Astrocyte of the spinal cord (primary cell): ENCODE results near the gene CLDN1.

ENCODE experiments used
- DNase-seq: peaks from one replicate; pipeline ENCODE4 v3.0.0; 2011; ENCODE audit warnings: low read depth, low spot score
- H3K4me3 ChIP-seq: 2 replicates; pipeline ENCODE4 v1.5.1; 2011; ENCODE audit warnings: low read depth, mild to moderate bottlenecking, low read length, moderate library complexity
- in situ Hi-C: cut with HindIII; loops from 2 replicates; pipeline ENCODE4 v1.10.0; 2017; ENCODE audit warnings: low sequenced_read_pairs
- TF ChIP-seq, protein P1 (sequence below): IDR thresholded peaks from 2 replicates; pipeline ENCODE4 v1.5.1; 2012; ENCODE audit warnings: low read depth, mild to moderate bottlenecking, low read length, inconsistent platforms

Gene CLDN1

DNA sequence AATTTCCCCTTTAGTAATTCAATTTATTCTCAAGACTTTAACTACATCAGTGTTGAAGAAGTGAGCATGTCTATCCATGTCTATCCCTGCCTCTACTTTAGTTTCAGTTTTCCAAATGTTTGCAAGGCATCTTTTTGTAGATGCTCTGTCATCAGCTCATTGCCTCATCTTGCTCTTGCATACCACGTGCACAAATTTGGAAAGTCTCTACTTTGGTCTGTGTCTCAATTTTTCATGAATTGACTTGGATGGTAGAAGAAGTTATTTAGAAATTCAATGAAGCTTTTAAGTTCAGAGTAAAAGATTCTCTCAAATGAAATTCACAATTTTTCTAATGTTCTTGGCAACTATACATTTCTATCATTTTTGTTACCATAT, 55.3 kb downstream of the CLDN1 start:
- TF ChIP-seq, protein P1, sequence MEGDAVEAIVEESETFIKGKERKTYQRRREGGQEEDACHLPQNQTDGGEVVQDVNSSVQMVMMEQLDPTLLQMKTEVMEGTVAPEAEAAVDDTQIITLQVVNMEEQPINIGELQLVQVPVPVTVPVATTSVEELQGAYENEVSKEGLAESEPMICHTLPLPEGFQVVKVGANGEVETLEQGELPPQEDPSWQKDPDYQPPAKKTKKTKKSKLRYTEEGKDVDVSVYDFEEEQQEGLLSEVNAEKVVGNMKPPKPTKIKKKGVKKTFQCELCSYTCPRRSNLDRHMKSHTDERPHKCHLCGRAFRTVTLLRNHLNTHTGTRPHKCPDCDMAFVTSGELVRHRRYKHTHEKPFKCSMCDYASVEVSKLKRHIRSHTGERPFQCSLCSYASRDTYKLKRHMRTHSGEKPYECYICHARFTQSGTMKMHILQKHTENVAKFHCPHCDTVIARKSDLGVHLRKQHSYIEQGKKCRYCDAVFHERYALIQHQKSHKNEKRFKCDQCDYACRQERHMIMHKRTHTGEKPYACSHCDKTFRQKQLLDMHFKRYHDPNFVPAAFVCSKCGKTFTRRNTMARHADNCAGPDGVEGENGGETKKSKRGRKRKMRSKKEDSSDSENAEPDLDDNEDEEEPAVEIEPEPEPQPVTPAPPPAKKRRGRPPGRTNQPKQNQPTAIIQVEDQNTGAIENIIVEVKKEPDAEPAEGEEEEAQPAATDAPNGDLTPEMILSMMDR: no peak
- DNase-seq: no peak
- H3K4me3 ChIP-seq: no peak overlapping the region
- in situ Hi-C loops: no loop called here

DNA sequence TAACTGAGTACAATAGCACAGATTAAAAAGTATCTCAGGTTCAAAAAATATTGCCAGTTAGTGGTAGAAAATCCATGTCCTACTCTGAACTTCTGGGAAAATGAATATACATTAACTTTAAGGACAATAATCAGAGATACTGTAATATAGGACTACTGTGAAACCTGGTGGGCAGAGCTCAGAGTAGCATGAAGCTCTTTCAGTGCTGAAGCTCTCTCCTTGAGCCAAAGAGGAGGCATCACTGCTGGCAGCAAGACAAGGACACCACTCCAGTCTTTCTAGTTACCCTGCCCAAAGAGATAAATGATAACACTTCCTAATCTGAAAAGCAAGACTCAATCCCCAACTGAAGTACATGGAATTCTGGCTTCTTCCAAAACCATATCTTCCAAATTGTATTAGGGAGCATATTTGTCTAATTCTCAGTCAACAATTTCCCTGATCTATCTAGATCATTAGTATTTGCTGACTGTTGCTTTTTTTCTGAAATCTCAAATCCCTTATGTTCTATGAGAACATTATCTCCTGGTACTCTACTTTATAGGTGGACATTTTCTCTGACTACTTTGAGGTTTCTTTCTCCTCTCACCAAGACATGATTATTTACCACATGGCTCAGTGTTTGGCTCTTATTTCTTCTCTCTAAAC, 55.9 kb downstream of the CLDN1 start:
- TF ChIP-seq, protein P1: no peak
- in situ Hi-C loops: no loop called here
- DNase-seq: no peak
- no peak overlapping the region for H3K4me3 ChIP-seq

DNA sequence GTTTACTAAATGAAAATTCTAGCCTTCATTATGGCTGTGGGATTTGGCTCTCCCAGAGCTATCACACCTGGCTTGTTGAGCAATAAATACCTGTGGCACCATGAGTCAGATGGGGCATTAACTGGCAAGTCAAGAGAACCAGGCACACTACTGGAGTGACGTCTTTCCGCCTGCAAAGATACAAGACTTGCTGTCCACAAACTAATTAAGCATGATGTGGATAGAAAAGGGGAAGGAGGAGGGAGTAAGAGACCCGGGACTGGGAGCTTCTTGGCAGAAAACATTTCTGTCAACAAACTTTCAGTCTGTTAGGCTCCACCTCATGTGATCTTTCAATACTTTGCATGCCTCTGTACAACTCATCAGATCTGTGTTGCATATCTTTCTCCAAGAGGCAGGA, 56.5 kb downstream of the CLDN1 start:
- no peak overlapping the region for H3K4me3 ChIP-seq
- peak; percentile 63 for DNase-seq
- in situ Hi-C loops: no loop called here
- TF ChIP-seq, protein P1: no peak

DNA sequence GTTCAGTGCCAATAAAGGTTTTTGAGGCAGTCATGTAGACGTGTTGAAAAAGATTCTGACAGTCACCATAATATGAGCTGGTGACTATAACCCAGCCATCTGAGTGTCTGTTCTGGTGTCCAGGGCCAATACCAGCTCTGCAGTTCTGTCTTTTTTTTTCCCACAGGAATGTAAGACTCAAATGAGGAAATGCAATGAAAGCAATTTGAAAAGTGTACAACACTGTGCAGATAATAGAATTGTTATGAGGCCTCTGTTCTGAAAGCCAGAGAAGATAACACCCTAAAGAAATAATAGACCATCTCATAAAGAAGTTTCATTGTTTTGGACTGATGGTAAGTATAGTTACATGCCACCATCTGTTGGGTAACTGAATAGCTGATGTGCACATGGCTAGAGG, 57.1 kb downstream of the CLDN1 start:
- TF ChIP-seq, protein P1: no peak
- in situ Hi-C loops: no loop called here
- no peak overlapping the region for H3K4me3 ChIP-seq
- no peak for DNase-seq

DNA sequence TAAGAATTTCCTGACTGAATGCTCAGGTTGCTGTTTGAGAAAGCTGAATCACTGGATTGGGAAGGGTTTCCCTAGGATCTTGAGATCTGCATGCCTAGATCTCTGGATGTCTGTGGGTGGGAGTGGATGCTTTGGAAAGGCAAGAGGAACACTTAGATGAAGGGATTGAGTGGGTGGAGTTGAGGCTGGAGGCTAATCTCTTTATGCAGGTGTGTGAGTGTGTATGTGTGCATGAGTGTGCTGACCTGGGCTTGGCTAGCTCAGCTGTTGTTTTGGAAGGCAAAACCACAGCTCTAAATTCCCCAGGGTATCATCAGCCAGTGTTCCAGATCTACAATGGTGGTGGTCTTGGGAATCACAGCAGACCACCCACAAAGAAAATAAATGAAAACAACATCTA, 60.5 kb downstream of the CLDN1 start:
- in situ Hi-C loops: no loop called here
- no peak overlapping the region for H3K4me3 ChIP-seq
- no peak for DNase-seq
- TF ChIP-seq, protein P1: no peak

DNA sequence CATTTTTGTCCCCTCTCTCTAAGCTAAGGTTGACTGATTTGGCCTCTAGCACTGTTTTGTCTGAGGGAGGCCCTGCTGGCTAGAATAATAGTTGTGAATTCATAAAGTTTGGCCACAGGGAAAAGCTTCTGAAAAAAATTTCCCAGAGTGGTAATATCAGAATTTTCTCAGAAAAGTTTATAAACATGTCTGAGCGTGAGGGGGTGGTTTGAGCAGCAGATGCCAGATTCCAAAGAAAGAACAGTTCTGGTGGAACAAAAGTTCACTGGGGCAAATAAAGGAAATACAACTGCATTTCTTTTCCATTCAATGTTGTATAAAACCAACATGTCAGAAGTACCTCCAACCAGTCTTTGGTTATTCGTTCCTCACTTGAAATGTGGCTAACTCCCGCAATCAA, 61.2 kb downstream of the CLDN1 start:
- TF ChIP-seq, protein P1: no peak
- in situ Hi-C loops: no loop called here
- DNase-seq: peak; percentile 55
- no peak overlapping the region for H3K4me3 ChIP-seq
